H1 (cell line): ENCODE measurements around the gene TRIOBP. TPM values are rescaled to one million over a fixed set of nuclear protein-coding genes. Genes with fewer than 3 reads are reported as not detected.

Experiments used
- CTCF ChIA-PET: fragments of 300-600 bp; sonication (Branson Sonifier 250); formaldehyde crosslinking; loops from one replicate; lab custom pipeline; 2021; ENCODE audit not compliant: partially characterized antibody; lab: Charles Lee
- POLR2A ChIA-PET: fragments of 300-600 bp; sonication (Branson Sonifier 250); formaldehyde crosslinking; loops from one replicate; lab custom pipeline; 2021; ENCODE audit warnings: inconsistent platforms; ENCODE audit not compliant: partially characterized antibody; lab: Charles Lee
- DNase-seq, 2 experiments: peaks; one replicate each; pipeline versions ENCODE4 v3.0.0 to v3.0.0-alpha.2; 2010 to 2022; ENCODE audit warnings: low spot score in 2 of 2, low read depth in 1 of 2, mixed read lengths in 1 of 2
- FAIRE-seq: peaks from 2 replicates; lab custom pipeline; 2011; peaks lifted over from hg19 to GRCh38; lab: Jason Lieb, UNC
- H2AFZ ChIP-seq: 2 replicates; pipeline ENCODE4 v1.8.1; 2012; ENCODE audit warnings: low read length, inconsistent platforms
- H2AK5ac ChIP-seq: 2 replicates; pipeline ENCODE4 v1.6.1; 2013; ENCODE audit warnings: low read depth, low read length
- H2BK120ac ChIP-seq: replicated peaks from 2 replicates; pipeline ENCODE3; 2013; ENCODE audit warnings: low read depth, low read length, inconsistent platforms
- H2BK12ac ChIP-seq: 2 replicates; pipeline ENCODE4 v1.6.1; 2013; ENCODE audit warnings: low read depth, low read length
- H2BK15ac ChIP-seq: 2 replicates; pipeline ENCODE4 v1.6.1; 2013; ENCODE audit warnings: low read length
- H2BK20ac ChIP-seq: 2 replicates; pipeline ENCODE4 v1.6.1; 2013; ENCODE audit warnings: low read length
- H2BK5ac ChIP-seq: 2 replicates; pipeline ENCODE4 v1.6.1; 2013; ENCODE audit warnings: low read depth, low read length
- H3K14ac ChIP-seq: 2 replicates; pipeline ENCODE4 v1.6.1; 2013; ENCODE audit warnings: inconsistent platforms; ENCODE audit not compliant: insufficient read length
- H3K18ac ChIP-seq: 2 replicates; pipeline ENCODE4 v1.6.1; 2013; ENCODE audit warnings: low read length; ENCODE audit errors: extremely low read depth
- H3K23ac ChIP-seq: 2 replicates; pipeline ENCODE4 v1.6.1; 2013; ENCODE audit warnings: inconsistent platforms; ENCODE audit not compliant: insufficient read length
- H3K23me2 ChIP-seq: 2 replicates; pipeline ENCODE4 v1.6.1; 2013; ENCODE audit warnings: low read depth, low read length
- H3K27ac ChIP-seq: 2 replicates; pipeline ENCODE4 v1.6.1; 2011; ENCODE audit warnings: low read depth, low read length, inconsistent platforms
- H3K27me3 ChIP-seq, 4 experiments: replicated peaks in 1 of 4; 1 replicate in 1 of 4; 2 replicates in 3 of 4; pipeline versions ENCODE4 v1.6.1 to v1.8.1; 2011 to 2013; ENCODE audit warnings: low read length in 3 of 4, mild to moderate bottlenecking in 3 of 4, inconsistent platforms in 2 of 4, mixed read lengths in 2 of 4, moderate library complexity in 1 of 4; ENCODE audit not compliant: control insufficient read depth in 3 of 4, insufficient read depth in 3 of 4; ENCODE audit errors: extremely low read depth in 1 of 4
- H3K36me3 ChIP-seq, 4 experiments: 2 replicates each; pipeline versions ENCODE4 v1.6.1 to v1.8.1; 2011 to 2013; ENCODE audit warnings: mild to moderate bottlenecking in 4 of 4, low read length in 3 of 4, moderate library complexity in 2 of 4, control low read depth in 1 of 4, inconsistent platforms in 1 of 4; ENCODE audit not compliant: insufficient read depth in 4 of 4, control insufficient read depth in 2 of 4
- H3K4ac ChIP-seq: replicated peaks from 2 replicates; pipeline ENCODE3; 2013; ENCODE audit warnings: low read length, low read depth, mixed read lengths, inconsistent platforms; ENCODE audit not compliant: insufficient read length
- H3K4me1 ChIP-seq, 4 experiments: replicated peaks in 1 of 4; 1 replicate in 1 of 4; 2 replicates in 3 of 4; pipeline versions ENCODE4 v1.6.1 to v1.8.1; 2011 to 2013; ENCODE audit warnings: low read length in 3 of 4, inconsistent platforms in 2 of 4, mixed read lengths in 1 of 4; ENCODE audit not compliant: insufficient read depth in 4 of 4, control insufficient read depth in 3 of 4
- H3K4me2 ChIP-seq, 2 experiments: 2 replicates each; pipeline versions ENCODE4 v1.6.1 to v1.8.1; 2011 to 2013; ENCODE audit warnings: low read depth in 2 of 2, low read length in 2 of 2, control low read depth in 1 of 2, inconsistent platforms in 1 of 2, mild to moderate bottlenecking in 1 of 2; ENCODE audit not compliant: insufficient read depth in 1 of 2
- H3K4me3 ChIP-seq, 4 experiments: fragments of 200-600, 300-600 bp in 1 of 4; sonication (generic), shearing (Covaris generic), sonication (Bioruptor Twin) in 1 of 4; 2 replicates each; pipeline versions ENCODE4 v1.5.1 to v1.8.1; 2011 to 2016; ENCODE audit warnings: low read length in 4 of 4, low read depth in 3 of 4, control low read depth in 2 of 4, inconsistent platforms in 2 of 4, mild to moderate bottlenecking in 2 of 4, mixed read lengths in 1 of 4, moderate library complexity in 1 of 4; ENCODE audit not compliant: insufficient read depth in 2 of 4; ENCODE audit errors: extremely low read depth in 1 of 4
- H3K56ac ChIP-seq: replicated peaks from 2 replicates; pipeline ENCODE3; 2013; ENCODE audit warnings: low read depth, mild to moderate bottlenecking, mixed read lengths, low read length, inconsistent platforms; ENCODE audit not compliant: insufficient read length
- H3K79me1 ChIP-seq: 2 replicates; pipeline ENCODE4 v1.6.1; 2013; ENCODE audit warnings: low read depth, low read length, control low read depth
- H3K79me2 ChIP-seq, 2 experiments: 2 replicates each; pipeline versions ENCODE4 v1.6.1 to v1.8.1; 2012 to 2013; ENCODE audit warnings: low read length in 2 of 2, mild to moderate bottlenecking in 2 of 2, inconsistent platforms in 1 of 2; ENCODE audit not compliant: insufficient read depth in 2 of 2, control insufficient read depth in 1 of 2
- H3K9ac ChIP-seq, 4 experiments: replicated peaks in 1 of 4; 1 replicate in 1 of 4; 2 replicates in 3 of 4; pipeline versions ENCODE4 v1.6.1 to v1.8.1; 2011 to 2013; ENCODE audit warnings: low read depth in 3 of 4, low read length in 3 of 4, control low read depth in 2 of 4, mild to moderate bottlenecking in 2 of 4, moderate library complexity in 2 of 4, inconsistent platforms in 1 of 4; ENCODE audit errors: extremely low read depth in 1 of 4
- H3K9me3 ChIP-seq, 2 experiments: 2 replicates each; pipeline versions ENCODE4 v1.6.1 to v1.8.1; 2012 to 2013; ENCODE audit warnings: mild to moderate bottlenecking in 2 of 2, moderate library complexity in 2 of 2, control low read depth in 1 of 2, inconsistent platforms in 1 of 2, low read depth in 1 of 2, low read length in 1 of 2, mixed read lengths in 1 of 2; ENCODE audit not compliant: insufficient read depth in 2 of 2
- H4K20me1 ChIP-seq, 2 experiments: replicated peaks in 1 of 2; 2 replicates each; pipeline versions ENCODE3 to v1.8.1; 2011 to 2013; ENCODE audit warnings: inconsistent platforms in 2 of 2, low read length in 2 of 2, mild to moderate bottlenecking in 1 of 2; ENCODE audit not compliant: insufficient read depth in 2 of 2, control insufficient read depth in 1 of 2
- H4K5ac ChIP-seq: 2 replicates; pipeline ENCODE4 v1.6.1; 2013; ENCODE audit warnings: low read length, low read depth, mixed read lengths, inconsistent platforms; ENCODE audit not compliant: insufficient read length
- H4K8ac ChIP-seq: 2 replicates; pipeline ENCODE4 v1.8.0; 2013; ENCODE audit warnings: mild to moderate bottlenecking, moderate library complexity, low read length, inconsistent platforms; ENCODE audit not compliant: insufficient read depth; ENCODE audit errors: extremely low read depth
- H4K91ac ChIP-seq: replicated peaks from 2 replicates; pipeline ENCODE3; 2013; ENCODE audit warnings: low read length, mixed read lengths, inconsistent platforms; ENCODE audit not compliant: insufficient read length
- BACH1 ChIP-seq: IDR thresholded peaks from 2 replicates; pipeline ENCODE4 v1.6.1; 2012; ENCODE audit warnings: low read length, improper control_type of control experiment
- BRCA1 ChIP-seq: IDR thresholded peaks from 2 replicates; pipeline ENCODE4 v1.6.1; 2012; ENCODE audit warnings: low read depth, low read length, improper control_type of control experiment
- KDM4A ChIP-seq: IDR thresholded peaks from one replicate; pipeline ENCODE4 v1.7.1; 2012; ENCODE audit warnings: low read depth, mild to moderate bottlenecking, moderate library complexity, low read length, inconsistent platforms; ENCODE audit not compliant: severe bottlenecking
- RBBP5 ChIP-seq: IDR thresholded peaks from 2 replicates; pipeline ENCODE4 v1.7.1; 2012; ENCODE audit warnings: low read depth, mild to moderate bottlenecking, inconsistent platforms, low read length, moderate library complexity, borderline replicate concordance
- SIN3A ChIP-seq, 2 experiments: IDR thresholded peaks in 1 of 2; conservative IDR thresholded peaks in 1 of 2; 2 replicates each; pipeline ENCODE4 v1.6.1; 2011 to 2012; ENCODE audit warnings: low read length in 2 of 2, improper control_type of control experiment in 1 of 2, low read depth in 1 of 2, mild to moderate bottlenecking in 1 of 2
- WGBS, 2 experiments: shearing (Covaris generic) in 1 of 2; methylation state at CpG; one replicate each; pipeline versions ENCODE4 v1.1.6 to v1.1.7; 2013 to 2015; ENCODE audit warnings: low lambda C conversion rate in 2 of 2, mixed read lengths in 2 of 2, inconsistent platforms in 1 of 2, low coverage in 1 of 2, missing lambda C conversion rate in 1 of 2; ENCODE audit not compliant: insufficient replicate concordance in 2 of 2, insufficient coverage in 1 of 2, insufficient read length in 1 of 2; ENCODE audit errors: extremely low coverage in 1 of 2, missing lambda C conversion rate in 1 of 2; 5-methylcytosine and 5-hydroxymethylcytosine counted together
- polyA plus RNA-seq, 7 experiments: library from polyadenylated mRNA; depleted of rRNA in 3 of 7; stranded (reverse) in 5 of 7; unstranded in 2 of 7; fragments of >200 nt in 5 of 7; fragments of 200-250 nt in 2 of 7; gene quantifications; 1 replicate in 5 of 7; 2 replicates in 1 of 7; 4 replicates in 1 of 7; pipeline versions ENCODE4 v1.2.1 to v1.2.3, GENCODE V29; 2011 to 2013; ENCODE audit warnings: missing spikeins in 2 of 7, mixed read lengths in 2 of 7
- total RNA-seq: library from RNA; stranded (reverse); fragmentation: NEBNext Ultra II Directional; extraction: Animal tissue kit (Norgen Biotek cat#: 25700); gene quantifications from 2 replicates; pipeline ENCODE4 v1.2.1, GENCODE V29; 2021
- TF ChIP-seq, protein P1 (sequence below): IDR thresholded peaks from 2 replicates; pipeline ENCODE4 v1.6.1; 2011; ENCODE audit warnings: low read depth, mild to moderate bottlenecking, low read length; ENCODE audit not compliant: insufficient read depth
- TF ChIP-seq, protein P2 (sequence below): IDR thresholded peaks from 2 replicates; pipeline ENCODE4 v1.6.1; 2012; ENCODE audit warnings: inconsistent platforms

The TRIOBP gene
- total and polyA plus RNA-seq, 2 of the 8 experiments (the other 6 are each of a cell fraction or from before 2014, with no cell fraction given): 18.2 to 27.3 TPM

DNA sequence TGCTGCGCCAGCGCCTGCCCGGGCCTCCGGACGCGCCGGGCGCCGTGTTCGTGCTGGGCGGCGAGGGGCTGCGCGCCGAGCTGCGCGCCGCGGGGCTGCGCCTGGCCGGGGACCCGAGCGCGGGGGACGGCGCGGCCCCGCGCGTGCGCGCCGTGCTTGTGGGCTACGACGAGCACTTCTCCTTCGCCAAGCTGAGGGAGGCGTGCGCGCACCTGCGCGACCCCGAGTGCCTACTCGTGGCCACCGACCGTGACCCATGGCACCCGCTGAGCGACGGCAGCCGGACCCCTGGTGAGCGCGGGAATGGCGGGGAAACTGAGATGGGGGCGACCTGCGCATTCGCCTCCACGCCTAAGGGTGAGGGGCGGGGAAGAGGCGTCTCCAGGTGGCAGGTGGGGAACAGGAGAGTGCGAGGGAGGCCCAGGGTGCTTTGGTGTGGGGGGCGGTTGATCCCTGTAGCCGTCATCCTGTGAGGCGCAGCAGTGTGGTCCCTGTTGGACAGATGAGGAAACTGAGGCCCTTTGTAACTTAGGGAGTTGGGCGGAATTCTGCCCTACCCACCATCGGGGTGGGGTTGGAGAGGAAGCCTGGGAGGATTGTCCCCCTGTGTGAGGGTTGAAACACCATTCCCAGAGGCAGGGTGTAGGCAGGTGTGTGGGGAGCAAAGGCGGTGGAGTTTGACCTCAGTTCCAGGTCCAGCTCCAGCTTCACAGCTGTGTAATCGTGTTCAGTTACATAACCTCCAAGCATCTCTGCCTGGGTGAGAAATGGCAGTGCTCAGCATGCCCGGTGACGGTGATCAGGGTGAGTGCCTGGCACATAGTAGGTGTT lies 37.6 kb upstream of the TRIOBP start:
- no peak overlapping the region for H2AFZ ChIP-seq
- peaks cover 25 to 48% of the 10 kb centered on the region in 2 experiments; a peak in 3 of 4 replicates for H3K79me2 ChIP-seq
- H3K23ac ChIP-seq: no peak overlapping the region
- 0 out of 2 replicates have a peak, but pooled peaks have one; percentile 20 for TF ChIP-seq BACH1
- no peak for TF ChIP-seq BRCA1
- TF ChIP-seq KDM4A: peak; percentile 71
- TF ChIP-seq, protein P1, sequence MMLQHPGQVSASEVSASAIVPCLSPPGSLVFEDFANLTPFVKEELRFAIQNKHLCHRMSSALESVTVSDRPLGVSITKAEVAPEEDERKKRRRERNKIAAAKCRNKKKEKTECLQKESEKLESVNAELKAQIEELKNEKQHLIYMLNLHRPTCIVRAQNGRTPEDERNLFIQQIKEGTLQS: no peak
- TF ChIP-seq RBBP5: 0 out of 2 replicates have a peak, but pooled peaks have one; percentile 35
- TF ChIP-seq SIN3A (conservative IDR thresholded peaks at IDR 0.05 in 1 of 2, IDR thresholded peaks at IDR 0.05 in 1 of 2; ENCODE audit: low read depth in 1 of 2, low read length in 2 of 2): 0 out of 4 replicates have a peak, but pooled peaks of 1 of the 2 experiments have one; percentile 4
- TF ChIP-seq, protein P2, sequence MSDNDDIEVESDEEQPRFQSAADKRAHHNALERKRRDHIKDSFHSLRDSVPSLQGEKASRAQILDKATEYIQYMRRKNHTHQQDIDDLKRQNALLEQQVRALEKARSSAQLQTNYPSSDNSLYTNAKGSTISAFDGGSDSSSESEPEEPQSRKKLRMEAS: 0 out of 2 replicates have a peak, but pooled peaks have one; percentile 13
- TF ChIP-seq, all 59 proteins: peak for 5
- peak overlapping the region; percentile 32; the same call in 1 of the 2 replicates for H3K18ac ChIP-seq
- H4K91ac ChIP-seq: peak overlapping the region; percentile 90
- DNase-seq (no peak), FAIRE-seq (no peak)
- H3K9ac ChIP-seq: peak overlapping the region; percentile 62 to 78 (median 72)
- no peak overlapping the region for H3K27ac ChIP-seq
- POLR2A ChIA-PET: interaction anchor here (1.1 to 5.1 kb wide), 13 partner anchors 8 to 149 kb away, joined by 3 to 37 read pairs (median 11); partner anchors contain the start of genes GCAT, LGALS1 and TRIOBP
- peak overlapping the region; percentile 93 to 95 for H3K4me2 ChIP-seq
- no peak overlapping the region for H3K56ac ChIP-seq
- H3K4ac ChIP-seq: peak overlapping the region; percentile 88
- H3K4me1 ChIP-seq: peaks cover 0 to 21% (median 6%) of the 10 kb centered on the region in 4 experiments; a peak in 5 of 7 replicates
- no peak overlapping the region for H2BK15ac ChIP-seq
- 9% methylated on average over 51 of the region's 68 CpGs; no CpG with 5 or more reads in 1 of the 2 experiments for WGBS, 2 experiments
- H4K8ac ChIP-seq: peak overlapping the region; percentile 86; the same call in 1 of the 2 replicates
- peaks cover 22% of the 10 kb centered on the region for H3K79me1 ChIP-seq
- no peak overlapping the region for H2BK5ac ChIP-seq
- H2AK5ac ChIP-seq: peak overlapping the region; percentile 9; the same call in 1 of the 2 replicates
- H3K27me3 ChIP-seq: no peaks in the 10 kb centered on the region
- H3K9me3 ChIP-seq: no peaks in the 10 kb centered on the region
- peaks cover 11% of the 10 kb centered on the region for H3K23me2 ChIP-seq
- H3K4me3 ChIP-seq: peak overlapping the region; percentile 71 to 94 (median 76)
- CTCF ChIA-PET: interaction anchor here (0.7 to 12.1 kb wide), 10 partner anchors 8 to 1648 kb away, joined by 3 to 165 read pairs (median 5); partner anchors contain the start of genes GGA1, LGALS1 and SH3BP1
- H2BK20ac ChIP-seq: no peak overlapping the region
- no peak overlapping the region for H2BK120ac ChIP-seq
- 0 out of 2 replicates have a peak overlapping the region, but pooled peaks have one; percentile 27 for H2BK12ac ChIP-seq
- H3K14ac ChIP-seq: no peak overlapping the region
- H4K5ac ChIP-seq: no peak overlapping the region
- H3K36me3 ChIP-seq: no peaks in the 10 kb centered on the region
- H4K20me1 ChIP-seq: peaks cover 17 to 31% of the 10 kb centered on the region in 2 experiments
